Measurements from ENCODE around the gene DENND1A. TPM values are rescaled to one million over a fixed set of nuclear protein-coding genes. Genes with fewer than 3 reads are reported as not detected.
A peak's percentile ranks its signal among the peaks of the same experiment; 100 is the strongest.

The DENND1A gene
- total and polyA plus RNA-seq, 8 donors = 4.4 to 109 (median 21.4) TPM

GRCh38 chr9:123742009-123742767 is 187.7 kb downstream of the DENND1A start:
- H3K27ac ChIP-seq = peak overlapping the region in 2 of 5 donors; percentile 15 to 21
- DNase-seq = peak in 1 of 2 donors; percentile 70
- H3K9me3 ChIP-seq = no peaks in the 10 kb centered on the region
- WGBS, 5 donors = 17 to 44% (median 28%) methylated on average over 7 of the region's 7 CpGs
- no peaks in the 10 kb centered on the region for H3K36me3 ChIP-seq
- TF ChIP-seq POLR2A (IDR thresholded peaks at IDR 0.05) (no peak), POLR2AphosphoS5 (IDR thresholded peaks at IDR 0.05) (peak in 1 of 3 donors; percentile 3), EP300 (IDR thresholded peaks at IDR 0.05) (no peak), CTCF (IDR thresholded peaks at IDR 0.05) (no peak)
- intact Hi-C loops (cut with DNase I; ENCODE audit: low total_unique reads) = no loop called here
- peaks cover 9 to 37% (median 22%) of the 10 kb centered on the region in 4 donors for H3K4me1 ChIP-seq
- no peak overlapping the region for H3K4me3 ChIP-seq
- H3K27me3 ChIP-seq = no peaks in the 10 kb centered on the region

- intact Hi-C loops (cut with DNase I; ENCODE audit: low total_unique reads) = no loop called here
- TF ChIP-seq CTCF (IDR thresholded peaks at IDR 0.05) = no peak
- no peak for TF ChIP-seq POLR2A (IDR thresholded peaks at IDR 0.05)
- no peak for TF ChIP-seq EP300 (IDR thresholded peaks at IDR 0.05)
- TF ChIP-seq POLR2AphosphoS5 (IDR thresholded peaks at IDR 0.05) = no peak
- DNase-seq = no peak
- H3K27ac ChIP-seq = peak overlapping the region in 1 of 5 donors; percentile 21
- 49 to 74% (median 60%) methylated on average over 3 of the region's 3 CpGs for WGBS, 5 donors
- no peaks in the 10 kb centered on the region for H3K9me3 ChIP-seq
- no peaks in the 10 kb centered on the region for H3K27me3 ChIP-seq
- H3K36me3 ChIP-seq = no peaks in the 10 kb centered on the region
- H3K4me3 ChIP-seq = no peak overlapping the region
- peaks cover 9 to 36% (median 22%) of the 10 kb centered on the region in 4 donors for H3K4me1 ChIP-seq
Observed at GRCh38 chr9:123741214-123741613, 188.7 kb downstream of the DENND1A start.

GRCh38 chr9:123739902-123740301 is 190.0 kb downstream of the DENND1A start:
- TF ChIP-seq CTCF (IDR thresholded peaks at IDR 0.05) = no peak
- TF ChIP-seq EP300 (IDR thresholded peaks at IDR 0.05) = no peak
- TF ChIP-seq POLR2AphosphoS5 (IDR thresholded peaks at IDR 0.05) = no peak
- no peak for TF ChIP-seq POLR2A (IDR thresholded peaks at IDR 0.05)
- Histone ChIP-seq H3K27ac (no peak overlapping the region), H3K4me3 (no peak overlapping the region), H3K27me3 (no peaks in the 10 kb centered on the region), H3K4me1 (peaks cover 9 to 32% (median 22%) of the 10 kb centered on the region in 4 donors), H3K9me3 (no peaks in the 10 kb centered on the region), H3K36me3 (no peaks in the 10 kb centered on the region)
- DNase-seq = no peak
- 73 to 91% (median 78%) methylated on average over 2 of the region's 2 CpGs for WGBS, 5 donors
- intact Hi-C loops (cut with DNase I; ENCODE audit: low total_unique reads) = no loop called here

- intact Hi-C loops (cut with DNase I; ENCODE audit: low total_unique reads) = no loop called here
- WGBS, 5 donors = 89 to 98% (median 97%) methylated on average over 1 of the region's 1 CpG
- TF ChIP-seq CTCF (IDR thresholded peaks at IDR 0.05) (no peak), EP300 (IDR thresholded peaks at IDR 0.05) (no peak), POLR2AphosphoS5 (IDR thresholded peaks at IDR 0.05) (no peak), POLR2A (IDR thresholded peaks at IDR 0.05) (no peak)
- Histone ChIP-seq H3K36me3 (no peaks in the 10 kb centered on the region), H3K4me3 (no peak overlapping the region), H3K27ac (no peak overlapping the region), H3K9me3 (no peaks in the 10 kb centered on the region), H3K27me3 (no peaks in the 10 kb centered on the region), H3K4me1 (peaks cover 9 to 32% (median 22%) of the 10 kb centered on the region in 4 donors)
- DNase-seq = no peak
Observed at GRCh38 chr9:123739387-123739786, 190.5 kb downstream of the DENND1A start.
